HG02610 (cell line): Measurements from ENCODE around the gene GHDC.

Experiments
- ATAC-seq: cut with Tn5 transposase; IDR thresholded peaks from one replicate; pipeline ENCODE4 v1.9.1; 2021; ENCODE audit warnings: mild to moderate bottlenecking, moderate library complexity; ENCODE audit not compliant: unreplicated experiment

Gene GHDC

DNA sequence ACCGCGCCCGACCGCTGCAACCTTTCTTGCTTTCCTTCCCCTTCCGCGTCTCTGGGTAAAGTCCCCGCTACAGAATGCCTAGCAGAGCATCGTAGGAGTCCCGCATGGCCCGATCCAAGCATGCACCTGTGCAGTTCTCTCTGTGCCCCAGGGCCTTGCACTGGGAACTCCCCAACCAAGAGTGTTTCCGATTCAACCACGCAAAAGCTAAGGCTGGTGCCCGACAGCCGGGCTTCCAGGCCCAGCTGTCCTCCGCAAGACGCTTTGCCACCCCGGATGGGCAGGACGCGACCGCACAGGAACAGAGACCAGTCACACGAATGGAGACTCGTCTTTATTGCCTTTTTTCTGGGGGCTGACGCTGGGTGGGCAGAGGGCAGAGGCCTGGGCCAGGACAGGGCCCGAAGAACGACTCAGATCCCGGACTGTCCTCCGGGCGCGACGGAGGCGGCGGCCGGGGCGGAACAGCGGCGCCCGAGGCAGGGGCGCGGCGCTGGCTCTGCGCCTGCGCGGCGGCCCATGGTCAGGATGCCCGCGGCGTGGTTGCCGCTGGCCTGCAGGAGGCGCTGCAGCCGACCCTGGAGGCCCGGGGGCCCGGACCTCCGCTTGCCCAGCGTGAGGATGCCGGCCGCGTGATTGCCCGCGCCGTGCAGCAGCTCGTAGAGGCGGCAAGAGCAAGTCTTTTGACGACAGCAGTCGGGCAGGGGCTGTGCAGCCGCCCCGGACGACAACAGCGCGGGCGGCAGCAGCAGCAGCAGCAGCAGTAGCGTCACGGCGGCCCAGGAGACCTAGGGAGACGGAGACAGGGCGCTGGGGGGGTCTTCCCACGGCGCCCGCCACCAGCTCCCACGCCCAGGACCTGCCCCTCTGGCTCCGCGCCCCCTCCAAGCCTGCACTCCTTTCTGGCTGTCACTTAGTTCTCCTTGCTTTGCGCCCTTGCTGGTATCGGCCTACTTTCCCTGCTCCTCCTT lies 10.3 kb downstream of the GHDC start:
- peak; percentile 52 for ATAC-seq

DNA sequence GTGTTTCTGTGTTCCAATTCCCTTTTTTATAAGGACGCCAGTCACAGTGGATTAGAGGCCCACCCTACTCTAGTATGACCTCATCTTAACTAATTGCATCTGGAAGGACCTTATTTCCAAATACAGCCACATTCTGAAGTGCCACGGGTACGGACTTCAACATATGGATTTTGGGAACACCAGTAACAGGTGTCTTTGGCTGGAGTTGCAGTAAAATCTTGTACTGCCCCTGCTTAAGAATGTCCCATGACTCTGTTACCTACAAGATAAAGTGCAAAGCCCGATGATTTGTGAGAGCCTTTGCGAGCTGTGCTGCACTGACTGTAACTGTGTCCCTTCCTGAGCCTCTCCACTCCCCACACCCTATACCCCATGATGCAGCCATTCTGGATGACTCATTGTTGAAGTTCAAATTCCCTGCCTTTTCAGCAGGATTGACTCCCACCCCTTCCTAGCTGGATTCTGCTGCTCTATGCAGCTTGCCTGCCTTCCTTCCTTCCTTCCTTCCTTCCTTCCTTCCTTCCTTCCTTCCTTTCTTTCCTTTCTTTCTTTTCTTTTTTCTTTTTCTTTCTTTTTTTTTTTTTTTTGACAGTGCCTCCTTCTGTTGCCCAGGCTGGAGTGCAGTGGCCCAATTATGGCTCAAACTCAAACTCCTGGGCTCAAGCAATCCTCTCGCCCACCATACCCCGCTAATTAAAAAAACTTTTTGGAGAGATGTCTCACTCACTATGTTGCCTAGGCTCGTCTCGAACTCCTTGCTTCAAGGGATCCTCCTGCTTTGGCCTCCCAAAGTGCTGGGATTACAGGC lies 11.2 kb downstream of the GHDC start:
- no peak for ATAC-seq

DNA sequence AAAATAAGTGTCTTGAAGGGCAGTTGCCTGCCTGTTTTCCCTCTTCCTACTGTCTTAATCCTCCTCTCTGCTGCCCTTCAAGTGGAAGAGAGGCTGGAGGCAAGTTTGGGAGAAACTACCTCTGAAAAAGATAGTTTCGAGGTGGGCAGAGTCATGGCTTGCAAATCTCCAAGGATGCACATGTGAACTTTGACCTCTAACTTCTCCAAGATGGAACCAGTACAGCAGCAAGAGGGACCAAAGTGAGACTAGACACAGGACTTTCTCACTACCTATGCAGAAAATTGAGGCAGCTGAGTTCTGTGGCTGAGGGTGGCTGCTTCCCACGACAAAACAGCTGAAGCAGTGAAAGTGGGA lies 12.5 kb downstream of the GHDC start:
- no peak for ATAC-seq

DNA sequence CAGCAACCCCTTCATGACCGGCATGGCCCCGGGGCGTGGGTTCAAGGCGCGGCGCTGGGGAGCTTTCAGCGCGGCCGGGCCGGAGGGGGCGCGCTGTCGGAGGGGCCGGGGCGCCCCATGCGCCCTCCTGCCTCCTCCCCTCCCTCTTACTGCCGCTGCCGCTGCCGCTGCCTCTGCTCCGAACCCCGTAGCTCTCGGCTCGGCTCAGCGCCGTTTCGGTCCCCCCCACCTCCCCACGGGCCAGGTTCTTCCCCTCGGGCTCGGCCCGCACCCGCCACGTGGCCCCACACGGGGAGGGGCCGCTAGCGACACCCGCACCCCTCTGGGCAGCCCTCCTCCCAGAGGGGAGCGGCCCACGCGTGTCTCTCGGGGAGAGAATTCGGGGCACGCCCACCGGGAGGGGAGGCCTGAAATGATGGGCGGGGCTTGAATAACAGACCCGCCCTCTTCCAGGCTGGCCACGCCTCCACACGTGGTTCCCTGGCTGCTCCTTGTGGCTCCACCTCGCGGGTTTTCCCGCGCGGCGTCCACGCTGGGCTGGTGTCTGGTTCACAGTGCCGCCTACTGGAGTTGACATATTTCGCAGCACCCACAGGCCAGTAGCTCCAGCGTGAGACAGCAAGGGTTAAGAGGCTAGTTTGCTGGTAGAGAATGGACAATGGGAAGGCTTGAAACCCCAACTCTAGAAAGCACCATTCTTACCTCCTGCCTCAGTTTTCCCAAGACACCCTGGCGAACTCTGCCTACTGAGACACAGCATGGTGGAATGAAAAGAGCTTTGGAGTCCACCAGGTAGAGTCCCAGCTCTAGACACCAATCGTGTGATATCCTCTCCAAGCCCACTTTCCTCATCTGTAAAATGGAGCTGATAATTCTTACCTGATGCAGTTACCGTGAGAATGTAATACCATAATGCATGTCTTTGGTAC lies 13.1 kb downstream of the GHDC start, which contains the start of gene KCNH4:
Gene KCNH4 (minus strand): TSS at position 221 of the 929 bp plus-strand sequence. CDS start 197 bp downstream, at position 24.
- ATAC-seq, result peak; percentile 37

DNA sequence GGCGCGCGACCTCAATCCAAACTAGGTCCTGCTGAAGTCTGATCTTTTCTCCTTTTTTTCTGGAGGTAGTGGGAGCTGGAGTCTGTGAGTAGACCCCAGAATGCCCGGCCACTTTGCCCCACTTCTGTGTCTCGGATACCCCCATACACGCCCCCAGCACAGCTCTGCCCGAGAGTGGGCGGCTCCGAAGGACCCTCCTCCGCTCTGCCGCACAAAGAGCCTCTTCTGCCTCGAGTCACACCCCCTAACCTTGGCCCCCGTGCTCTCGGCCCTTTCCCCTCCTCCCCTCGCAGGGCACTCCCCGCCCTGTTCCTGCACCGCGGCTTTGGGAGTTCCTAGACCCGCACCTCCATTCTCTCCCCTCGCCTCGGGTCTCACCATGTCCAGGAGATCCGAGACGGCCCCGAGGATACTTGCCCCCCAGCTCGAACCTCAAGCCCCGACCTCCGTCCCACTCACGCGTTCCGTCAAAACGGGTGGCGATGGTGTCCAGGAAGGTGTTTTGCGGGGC lies 13.8 kb downstream of the GHDC start:
- no peak for ATAC-seq

DNA sequence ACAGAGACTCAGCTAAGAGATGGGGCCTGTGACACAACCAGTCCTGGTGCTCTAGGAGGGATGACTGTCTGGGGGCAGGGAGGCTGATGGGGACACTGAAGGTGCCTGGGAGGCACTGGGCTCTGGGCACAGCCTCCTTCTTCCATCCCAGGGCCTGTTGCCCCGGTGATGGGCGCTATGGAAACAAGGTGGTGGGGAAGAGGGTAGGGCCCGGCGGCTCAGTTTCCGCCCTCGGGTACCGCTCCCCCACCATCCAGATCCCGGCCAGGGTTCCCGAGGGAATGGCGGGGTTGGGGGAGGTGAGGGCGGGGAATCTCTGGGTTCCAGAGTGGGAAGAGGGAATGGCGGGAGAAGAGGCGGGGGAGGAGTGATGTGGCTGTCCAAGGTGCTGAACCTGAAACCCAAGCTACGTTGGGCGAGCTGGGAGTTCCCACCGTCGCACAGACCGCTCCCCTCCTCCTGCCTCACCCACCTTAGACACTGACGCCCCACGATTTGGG lies 14.3 kb downstream of the GHDC start:
- ATAC-seq, result no peak

DNA sequence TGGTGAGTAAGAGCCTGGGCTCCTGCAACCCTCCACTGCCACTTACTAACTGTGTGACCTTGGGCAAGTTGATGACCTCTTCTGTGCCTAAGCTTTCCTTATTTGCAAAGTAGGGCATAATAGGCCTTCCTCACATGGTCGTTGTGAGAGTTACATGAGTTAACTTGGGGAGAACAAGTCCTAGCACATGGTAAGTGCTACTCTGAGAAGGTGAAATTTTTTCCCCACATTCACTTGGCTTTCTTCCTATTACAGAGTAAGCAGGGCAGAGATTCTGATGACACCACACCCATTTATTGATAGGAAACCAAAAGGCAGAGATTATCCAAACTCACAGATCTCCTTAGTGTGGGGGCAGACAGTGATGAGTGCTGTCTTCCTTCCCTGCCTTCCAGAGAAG lies 15.0 kb downstream of the GHDC start:
- ATAC-seq, result no peak

DNA sequence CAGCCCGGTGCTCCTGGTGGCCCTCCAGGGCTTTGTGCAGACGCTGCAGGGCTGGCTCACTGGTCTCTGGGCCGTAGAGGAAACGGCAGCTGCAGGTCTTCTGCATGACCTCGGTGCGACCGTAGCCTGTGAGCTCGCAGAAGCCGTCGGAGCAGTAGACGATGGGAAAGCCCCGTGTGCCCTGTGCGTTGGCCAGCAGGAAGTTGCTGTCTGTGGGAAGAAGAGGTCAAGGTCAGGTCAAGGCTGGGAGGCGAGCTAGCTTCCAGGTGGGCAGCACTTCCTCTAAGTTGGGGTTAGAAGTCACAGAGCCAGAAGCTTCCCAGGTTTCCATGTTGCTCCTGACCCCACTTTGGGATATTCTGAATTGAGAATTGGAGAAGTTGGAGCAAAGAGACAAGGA lies 15.5 kb downstream of the GHDC start:
- ATAC-seq, result no peak

DNA sequence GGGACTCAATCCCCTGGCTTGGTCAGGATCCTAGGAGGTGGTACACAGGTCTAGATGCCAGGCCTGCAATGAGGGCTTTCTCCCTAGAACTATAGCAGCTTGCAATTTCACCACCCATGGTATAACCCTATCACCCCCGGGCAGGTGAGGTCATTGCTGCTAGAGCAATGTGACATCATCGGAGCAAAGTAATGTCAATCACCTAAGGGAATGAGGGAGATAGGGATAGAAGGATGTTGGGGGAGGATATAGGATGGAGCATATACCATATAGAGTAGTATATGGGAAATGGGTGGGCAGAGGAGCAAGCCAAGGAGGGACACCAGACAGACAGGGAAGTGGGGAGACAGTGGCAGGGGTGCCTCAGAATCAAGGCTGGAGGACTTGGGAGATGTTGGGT lies 16.6 kb downstream of the GHDC start:
- no peak for ATAC-seq

DNA sequence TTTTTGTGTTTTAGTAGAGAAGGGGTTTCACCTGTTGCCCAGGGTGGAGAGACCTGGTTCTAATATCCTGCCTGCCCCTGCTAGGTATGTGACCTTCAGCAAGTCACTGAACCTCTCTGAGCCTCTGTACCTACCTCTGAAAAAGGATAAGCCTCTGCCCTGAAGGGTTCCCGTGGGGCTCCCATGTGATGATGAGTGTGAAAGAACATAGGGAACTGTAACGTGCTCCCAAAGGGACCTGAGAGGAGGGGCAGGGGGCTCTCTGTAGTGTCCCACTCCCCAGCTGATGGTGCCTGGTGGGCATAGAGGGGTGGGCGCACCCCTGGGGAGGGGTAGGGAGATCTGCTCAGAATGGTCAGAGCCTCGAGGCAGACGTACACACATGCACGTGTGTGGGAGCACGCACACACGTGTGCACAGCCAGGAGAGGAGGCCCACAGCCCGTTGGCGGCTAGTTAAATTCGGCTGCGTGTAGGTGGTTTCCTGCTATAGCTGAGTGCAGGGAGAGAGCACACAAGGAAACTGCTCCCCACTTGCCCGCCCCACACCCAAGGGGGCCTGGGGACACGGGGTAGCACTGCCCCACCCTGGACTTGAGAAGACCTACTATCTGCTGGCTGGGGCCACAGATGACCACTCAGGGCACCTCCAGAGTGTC lies 20.0 kb downstream of the GHDC start:
- ATAC-seq, result no peak

DNA sequence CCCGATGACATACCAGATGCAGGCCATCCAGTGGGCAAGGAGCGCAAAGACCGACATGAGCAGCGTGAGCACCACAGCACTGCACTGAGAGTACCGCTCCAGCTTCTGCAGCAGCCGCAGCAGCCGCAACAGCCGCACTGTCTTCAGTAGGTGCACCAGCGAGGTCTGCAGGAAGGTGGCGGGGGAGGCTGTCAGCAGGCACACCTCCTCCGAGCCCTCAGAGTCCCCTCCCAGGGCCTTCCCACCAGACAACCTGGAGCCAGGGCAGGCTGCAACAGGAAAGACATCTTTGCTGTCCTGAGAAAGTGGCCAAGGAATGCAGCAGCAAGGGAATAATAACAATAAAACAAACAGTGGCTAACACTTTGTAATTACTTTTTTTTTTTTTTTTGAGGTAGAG lies 22.5 kb downstream of the GHDC start:
- ATAC-seq, result no peak

DNA sequence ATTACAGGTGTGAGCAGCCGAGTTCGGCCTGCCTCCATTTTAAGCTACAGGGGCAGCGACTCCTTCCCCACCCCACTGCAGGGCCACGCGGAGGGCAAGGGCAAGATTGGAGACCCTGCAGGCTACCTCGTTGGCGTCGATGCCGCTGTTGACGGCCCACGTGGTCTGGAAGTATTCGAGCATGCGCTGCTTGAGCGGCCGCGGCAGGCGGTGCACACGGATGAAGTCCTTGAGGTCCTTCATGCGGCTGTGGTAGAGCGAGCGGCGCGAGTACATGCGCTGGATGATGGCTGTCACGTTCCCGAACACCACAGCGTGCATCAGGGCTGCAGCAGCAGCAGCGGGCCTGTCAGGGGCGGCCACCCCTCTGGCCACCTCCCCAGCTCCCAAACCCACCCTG lies 24.9 kb downstream of the GHDC start:
- ATAC-seq, result no peak

DNA sequence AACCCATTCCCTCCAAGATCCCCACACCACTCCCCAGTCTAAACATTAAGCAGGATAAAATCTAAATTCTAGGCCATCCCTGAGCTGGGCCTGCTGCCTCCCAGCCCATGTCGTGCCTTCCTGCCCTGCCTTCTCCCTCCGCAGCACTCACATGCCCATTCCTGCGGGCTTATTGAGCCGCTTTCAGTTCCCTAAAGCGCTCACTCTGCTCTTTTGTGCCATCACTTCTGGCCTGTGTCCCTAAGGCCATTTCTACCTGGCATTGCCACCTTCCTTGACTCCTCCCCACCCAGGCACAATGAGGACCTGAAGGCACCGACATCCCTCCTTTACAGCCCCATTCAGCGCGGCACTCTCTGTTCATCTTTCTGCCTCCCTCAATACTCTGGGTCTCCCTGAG lies 26.5 kb downstream of the GHDC start:
- no peak for ATAC-seq

DNA sequence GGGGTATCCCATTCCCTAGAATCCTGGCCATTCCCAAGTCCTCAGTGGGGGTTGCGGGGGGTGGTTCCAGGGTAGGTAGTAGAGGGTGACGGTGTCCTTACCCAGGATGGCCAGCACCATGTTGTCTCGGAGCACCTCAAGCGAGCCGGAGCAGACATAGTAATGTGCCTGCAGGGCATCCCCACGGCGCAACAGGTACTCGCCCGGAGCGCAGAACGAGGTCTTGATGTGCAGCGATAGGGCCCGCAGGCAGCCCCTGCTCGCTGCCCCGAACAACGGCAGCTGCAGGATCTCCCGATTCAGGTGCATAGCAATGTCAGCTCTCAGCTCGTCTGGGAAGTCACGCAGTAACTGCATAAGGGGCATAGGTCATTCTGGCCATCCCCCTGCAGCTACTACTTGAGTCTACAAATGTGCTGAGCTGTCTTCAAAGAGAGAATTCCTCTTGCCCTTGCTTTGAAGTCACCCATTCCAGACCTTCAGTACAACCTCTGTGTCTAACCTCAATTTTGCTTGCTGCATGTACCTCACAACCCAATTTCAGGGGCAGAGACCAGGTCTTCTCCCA lies 28.0 kb downstream of the GHDC start:
- no peak for ATAC-seq

DNA sequence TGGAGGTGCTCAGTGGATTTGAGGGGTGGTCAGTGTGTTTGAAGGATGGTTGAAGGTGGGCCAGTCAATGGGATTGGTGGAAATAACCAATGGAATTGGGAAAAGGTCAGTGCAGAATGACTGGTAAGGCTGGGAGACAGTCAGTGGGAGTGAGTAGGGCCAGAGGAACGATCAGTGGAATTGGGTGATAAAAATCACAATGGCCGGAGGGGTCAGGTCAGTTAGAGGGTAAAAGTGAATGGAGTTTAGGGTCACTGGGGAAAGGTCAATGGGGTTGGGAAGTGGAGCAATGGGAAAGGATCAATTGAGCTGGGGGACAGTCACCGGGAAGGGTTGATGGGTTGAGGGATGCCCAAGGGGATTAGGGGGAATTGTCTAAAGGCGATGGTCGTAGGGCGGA lies 28.5 kb downstream of the GHDC start:
- ATAC-seq, result no peak

DNA sequence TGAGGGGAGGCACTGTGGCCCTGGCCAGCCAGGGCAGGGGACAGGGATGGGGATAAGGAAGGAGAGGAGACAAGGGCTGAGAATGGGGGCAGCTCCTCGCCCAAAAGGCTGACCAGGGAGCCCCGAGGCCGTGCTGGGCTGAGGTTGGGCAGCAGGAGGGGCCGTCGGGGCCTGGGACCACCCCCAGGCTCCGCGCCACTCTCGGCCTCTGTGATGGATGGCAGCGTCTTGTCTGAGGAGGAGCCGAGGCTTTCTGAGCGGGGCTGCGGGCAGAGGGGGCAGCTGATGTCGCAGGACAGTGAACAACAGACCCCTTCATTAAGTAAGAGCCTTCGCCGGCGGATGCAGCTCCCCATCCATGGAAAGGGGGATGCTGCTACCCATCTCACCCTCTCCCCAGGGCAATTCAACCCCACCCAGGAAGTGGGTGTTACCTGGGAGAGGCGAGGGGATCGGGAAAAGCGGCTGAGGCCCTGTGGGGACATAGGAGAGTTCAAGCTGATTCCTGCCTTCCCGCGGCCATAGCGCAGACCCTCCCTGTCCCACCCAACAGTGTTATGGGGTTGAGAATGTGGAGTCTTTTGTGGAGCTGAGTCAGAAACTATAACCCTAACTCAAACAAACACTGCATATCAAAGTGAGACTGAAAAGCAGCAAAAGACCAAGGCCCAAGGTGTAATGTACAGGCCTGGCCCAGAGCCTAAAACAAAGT lies 30.4 kb downstream of the GHDC start:
- ATAC-seq, result no peak

DNA sequence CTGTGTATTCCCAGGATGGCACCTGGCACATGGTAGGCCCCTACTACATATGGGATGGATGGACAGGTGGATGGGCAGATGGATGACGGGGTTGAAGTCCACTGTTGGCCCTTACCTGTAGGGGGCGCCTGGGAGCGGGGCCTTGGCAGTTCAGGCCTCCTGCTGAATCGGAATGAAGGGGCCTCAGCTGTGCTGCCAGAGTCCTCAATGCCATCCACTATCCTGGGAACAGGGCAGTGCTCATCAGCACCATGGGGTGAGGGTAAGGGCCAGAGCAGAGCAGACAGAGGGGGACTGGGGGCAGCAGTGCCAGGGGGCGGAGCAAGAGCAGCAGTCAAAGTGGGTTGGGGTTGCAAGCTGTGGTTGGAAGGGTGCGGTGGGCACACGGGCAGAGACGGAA lies 31.2 kb downstream of the GHDC start:
- no peak for ATAC-seq

DNA sequence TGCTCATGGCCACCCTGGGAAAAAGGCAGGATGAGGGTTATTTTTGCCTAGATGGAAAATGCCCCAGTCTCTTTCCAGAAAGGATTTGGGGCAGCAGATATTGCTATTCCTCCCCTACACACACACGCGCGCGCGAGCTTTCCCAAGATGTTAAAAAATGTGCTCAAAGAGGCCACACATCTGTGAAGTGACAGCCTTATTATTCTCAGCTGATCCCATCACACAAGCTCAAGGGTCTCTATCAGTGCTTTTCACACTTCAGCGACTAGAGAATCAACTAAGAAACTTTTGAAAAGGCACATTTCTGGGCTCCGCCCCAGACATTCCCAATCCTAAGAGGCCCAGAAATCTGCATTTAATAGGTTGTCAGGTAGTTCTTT lies 33.8 kb downstream of the GHDC start:
- no peak for ATAC-seq
